GM12872 (cell line): Measurements from ENCODE around the gene SKAP1.

Source experiments
- TF ChIP-seq, protein P1 (sequence below): IDR thresholded peaks from 3 replicates; pipeline ENCODE4 v1.5.1; 2011; ENCODE audit warnings: low read depth, mild to moderate bottlenecking, low read length, moderate library complexity; ENCODE audit not compliant: insufficient read depth

Gene SKAP1

DNA sequence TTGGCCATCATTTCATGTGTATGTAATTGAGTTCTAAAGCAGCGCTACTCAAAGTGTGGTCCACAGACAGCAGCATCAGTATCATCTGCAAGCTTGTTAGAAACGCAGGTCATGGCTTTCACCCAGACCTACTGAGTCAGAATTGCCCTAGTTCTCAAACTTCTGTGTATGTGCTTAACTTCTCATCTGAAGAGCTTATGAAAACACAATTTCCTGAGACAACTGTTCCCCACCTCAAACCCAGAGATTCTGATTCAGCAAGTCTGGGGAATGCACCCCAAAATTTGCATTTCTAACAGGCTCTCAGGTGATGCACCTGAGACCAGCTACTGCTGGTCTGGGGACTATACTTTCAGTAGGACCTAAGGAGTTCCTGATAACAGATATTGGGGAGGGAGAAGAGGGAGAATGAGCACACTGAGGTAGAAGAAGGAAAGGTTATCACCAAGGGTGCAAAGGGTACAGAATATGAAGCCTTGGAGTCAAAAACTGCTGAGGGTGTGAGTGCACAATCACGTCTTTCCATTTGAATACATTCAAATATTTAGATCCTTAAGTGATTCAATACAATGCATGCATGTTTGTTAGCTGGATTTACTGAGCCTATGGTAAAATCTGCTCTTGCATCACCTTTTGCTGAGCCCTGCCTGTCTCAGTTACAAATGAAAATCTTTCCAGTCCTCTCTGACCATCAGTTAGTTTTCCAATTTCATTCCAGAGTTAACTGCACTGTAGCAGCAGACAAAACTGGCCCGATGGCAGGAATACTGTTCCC is 29.2 kb upstream of the SKAP1 start:
- TF ChIP-seq, protein P1, sequence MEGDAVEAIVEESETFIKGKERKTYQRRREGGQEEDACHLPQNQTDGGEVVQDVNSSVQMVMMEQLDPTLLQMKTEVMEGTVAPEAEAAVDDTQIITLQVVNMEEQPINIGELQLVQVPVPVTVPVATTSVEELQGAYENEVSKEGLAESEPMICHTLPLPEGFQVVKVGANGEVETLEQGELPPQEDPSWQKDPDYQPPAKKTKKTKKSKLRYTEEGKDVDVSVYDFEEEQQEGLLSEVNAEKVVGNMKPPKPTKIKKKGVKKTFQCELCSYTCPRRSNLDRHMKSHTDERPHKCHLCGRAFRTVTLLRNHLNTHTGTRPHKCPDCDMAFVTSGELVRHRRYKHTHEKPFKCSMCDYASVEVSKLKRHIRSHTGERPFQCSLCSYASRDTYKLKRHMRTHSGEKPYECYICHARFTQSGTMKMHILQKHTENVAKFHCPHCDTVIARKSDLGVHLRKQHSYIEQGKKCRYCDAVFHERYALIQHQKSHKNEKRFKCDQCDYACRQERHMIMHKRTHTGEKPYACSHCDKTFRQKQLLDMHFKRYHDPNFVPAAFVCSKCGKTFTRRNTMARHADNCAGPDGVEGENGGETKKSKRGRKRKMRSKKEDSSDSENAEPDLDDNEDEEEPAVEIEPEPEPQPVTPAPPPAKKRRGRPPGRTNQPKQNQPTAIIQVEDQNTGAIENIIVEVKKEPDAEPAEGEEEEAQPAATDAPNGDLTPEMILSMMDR: no peak

DNA sequence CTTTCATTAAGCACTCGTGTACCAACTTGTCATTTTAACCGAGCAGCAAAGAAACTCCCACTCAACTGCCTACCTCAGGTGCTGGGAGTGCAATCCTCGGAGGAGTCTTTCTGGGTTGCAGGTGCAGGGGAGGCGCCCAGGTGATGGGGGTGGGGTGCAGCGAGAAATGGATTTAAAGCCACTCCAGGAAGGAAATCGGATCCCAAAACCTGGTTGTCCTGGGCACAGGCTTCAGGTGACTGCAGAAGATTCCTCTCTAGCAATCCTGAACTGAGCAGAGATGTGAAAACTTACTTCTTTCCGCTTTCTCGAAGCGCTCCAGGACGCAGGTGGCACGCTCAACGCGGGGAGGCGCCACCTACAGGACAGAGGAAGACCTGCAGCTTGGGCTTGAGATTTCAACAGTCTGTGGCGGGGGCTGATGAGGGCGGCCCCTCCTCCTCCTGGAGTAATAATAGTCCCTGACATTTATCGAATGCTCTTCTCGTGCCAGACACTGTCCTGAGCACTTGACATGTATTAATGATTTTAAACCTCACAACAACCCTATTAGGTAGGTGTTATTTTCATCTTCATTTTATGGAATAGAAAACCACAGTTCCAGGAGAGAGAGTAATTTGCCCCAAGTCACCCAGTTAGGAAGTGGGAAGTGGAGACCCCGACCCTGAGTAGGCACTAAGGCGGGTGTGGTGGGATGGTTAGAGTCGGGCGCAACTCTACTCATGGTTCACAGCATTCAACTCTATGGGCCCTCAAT is 27.2 kb upstream of the SKAP1 start:
- TF ChIP-seq, protein P1: peak; percentile 98

DNA sequence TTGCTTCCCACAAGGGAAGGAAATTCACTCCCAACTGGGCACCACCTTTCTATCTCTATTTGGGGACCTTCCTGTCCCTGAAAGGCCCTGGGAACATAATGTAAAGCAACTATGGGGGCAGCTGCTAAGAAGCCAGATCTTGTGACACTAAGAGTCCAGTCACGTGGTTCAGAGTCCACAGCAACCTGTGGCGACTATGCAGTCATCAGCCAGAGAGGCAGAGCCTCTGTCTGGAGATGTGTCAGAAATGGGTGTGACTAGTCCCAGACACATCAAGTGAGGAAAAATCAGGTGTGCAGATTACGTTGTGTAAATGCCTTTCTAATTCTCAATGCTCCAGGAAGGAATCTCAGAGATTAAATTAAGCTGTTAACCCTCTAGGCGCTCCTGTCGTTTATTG is 26.6 kb upstream of the SKAP1 start:
- TF ChIP-seq, protein P1: no peak

DNA sequence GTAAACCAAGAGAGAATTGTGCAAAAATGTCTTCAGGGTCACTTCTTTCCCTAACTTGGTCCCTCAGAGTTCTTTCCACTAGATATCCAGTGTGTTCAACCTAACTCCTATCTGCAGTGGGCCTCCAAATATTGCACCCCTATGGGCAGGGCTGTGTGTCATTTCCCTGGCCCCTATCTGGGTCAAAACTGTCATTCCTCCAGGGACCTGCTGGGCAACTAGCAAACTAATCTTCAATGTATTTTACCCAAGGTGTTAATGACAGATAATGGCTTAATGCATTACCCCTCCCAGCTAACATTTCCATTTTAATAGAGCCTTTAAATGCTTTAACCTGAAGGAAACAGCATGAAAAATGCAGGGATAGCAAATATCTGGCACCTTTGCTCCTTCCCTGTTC is 25.8 kb upstream of the SKAP1 start:
- TF ChIP-seq, protein P1: no peak

DNA sequence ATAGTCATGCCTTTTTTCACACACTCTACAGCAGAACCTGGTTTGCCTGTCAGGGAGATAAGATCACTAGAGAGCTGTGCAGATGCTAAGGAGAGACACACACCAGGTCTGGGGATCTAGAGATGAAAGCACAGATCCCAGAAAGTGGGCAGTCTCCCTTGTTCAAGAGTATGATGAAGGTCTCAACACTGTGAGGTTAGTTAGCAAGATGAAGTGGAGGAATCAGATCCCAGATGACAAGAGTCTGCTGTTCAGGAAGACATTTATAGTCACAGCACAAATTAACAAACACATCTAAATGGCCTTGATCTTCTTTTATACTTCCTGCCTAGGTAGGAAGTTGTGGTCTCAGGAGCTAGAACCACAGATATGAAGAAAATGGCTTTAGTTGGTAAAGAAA is 23.4 kb upstream of the SKAP1 start:
- TF ChIP-seq, protein P1: no peak

DNA sequence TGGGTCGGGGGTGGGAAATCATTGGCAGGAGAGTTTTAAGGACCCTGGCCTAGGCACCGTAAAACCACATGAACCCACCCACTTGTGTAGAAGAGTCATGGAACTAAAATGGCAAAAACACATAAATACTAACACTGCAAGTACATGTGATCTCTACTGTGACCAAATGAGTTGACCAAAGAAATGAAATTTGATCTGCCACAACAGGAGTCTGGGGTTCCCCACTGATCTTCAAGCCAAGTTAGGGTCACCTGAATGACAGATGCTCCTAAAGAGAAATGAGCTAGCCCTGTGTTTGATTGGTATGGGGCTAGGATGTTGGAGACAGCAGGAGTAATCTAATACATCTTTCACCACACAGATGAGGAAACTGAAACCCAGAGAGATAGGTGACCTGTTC is 21.5 kb upstream of the SKAP1 start:
- TF ChIP-seq, protein P1: no peak

DNA sequence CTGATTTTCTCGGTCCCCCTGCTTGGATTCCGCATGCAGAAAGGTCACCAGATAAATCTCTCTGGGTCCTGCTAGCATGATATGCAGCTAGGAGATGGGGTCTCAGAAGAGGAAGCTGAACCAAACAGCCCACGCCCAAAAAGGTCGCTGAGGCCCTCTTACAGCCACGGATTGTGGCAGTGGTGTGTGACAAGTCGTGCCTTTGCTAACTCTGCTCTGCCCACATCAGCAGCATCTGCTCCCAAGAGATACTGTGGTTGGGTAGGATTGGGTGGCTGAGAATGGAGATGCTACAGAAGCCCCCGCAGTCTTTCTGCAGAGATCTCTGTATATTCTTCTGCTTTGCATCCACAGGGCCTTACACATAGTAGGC is 15.2 kb upstream of the SKAP1 start:
- TF ChIP-seq, protein P1: no peak
